CD4-positive, alpha-beta T cell treated with Interleukin-6 for 4 hours (primary cell): ENCODE results near the gene ERICH2.

Source experiments
- DNase-seq: peaks from one replicate; pipeline ENCODE4 v3.0.0-alpha.2; 2020; ENCODE audit warnings: mixed read lengths

ERICH2 gene

DNA sequence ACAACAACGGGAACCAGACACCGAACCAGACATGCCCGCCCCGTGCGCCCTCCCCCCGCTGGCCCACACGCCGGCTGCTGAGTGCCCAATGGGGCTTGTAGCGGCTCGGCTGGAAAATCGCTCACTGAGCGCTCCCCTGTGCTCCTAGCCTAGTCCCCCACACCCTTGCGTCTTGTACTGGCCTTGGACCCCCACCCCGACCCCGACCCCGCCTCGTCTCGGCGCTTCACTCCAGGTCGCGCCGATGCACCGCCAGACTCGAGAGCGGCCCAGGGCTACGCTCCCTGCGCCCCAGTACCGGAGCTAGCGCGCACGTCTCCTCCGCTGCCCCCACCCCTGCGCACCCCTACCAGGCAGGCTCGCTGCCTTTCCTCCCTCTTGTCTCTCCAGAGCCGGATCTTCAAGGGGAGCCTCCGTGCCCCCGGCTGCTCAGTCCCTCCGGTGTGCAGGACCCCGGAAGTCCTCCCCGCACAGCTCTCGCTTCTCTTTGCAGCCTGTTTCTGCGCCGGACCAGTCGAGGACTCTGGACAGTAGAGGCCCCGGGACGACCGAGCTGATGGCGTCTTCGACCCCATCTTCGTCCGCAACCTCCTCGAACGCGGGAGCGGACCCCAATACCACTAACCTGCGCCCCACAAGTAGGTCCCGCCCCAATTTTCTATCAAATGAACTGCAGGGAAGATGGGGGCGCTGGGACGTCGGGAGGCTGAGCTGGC lies 48.0 kb downstream of the ERICH2 start:
- peak; percentile 3 for DNase-seq

- DNase-seq, result no peak
Observed at GRCh38 chr2:170818752-170819470, 48.7 kb downstream of the ERICH2 start.

GRCh38 chr2:170819680-170820664 lies 49.8 kb downstream of the ERICH2 start:
- DNase-seq, result peak; percentile 13

- DNase-seq, result peak; percentile 33
Observed at GRCh38 chr2:170820757-170821530, 50.8 kb downstream of the ERICH2 start.

DNA sequence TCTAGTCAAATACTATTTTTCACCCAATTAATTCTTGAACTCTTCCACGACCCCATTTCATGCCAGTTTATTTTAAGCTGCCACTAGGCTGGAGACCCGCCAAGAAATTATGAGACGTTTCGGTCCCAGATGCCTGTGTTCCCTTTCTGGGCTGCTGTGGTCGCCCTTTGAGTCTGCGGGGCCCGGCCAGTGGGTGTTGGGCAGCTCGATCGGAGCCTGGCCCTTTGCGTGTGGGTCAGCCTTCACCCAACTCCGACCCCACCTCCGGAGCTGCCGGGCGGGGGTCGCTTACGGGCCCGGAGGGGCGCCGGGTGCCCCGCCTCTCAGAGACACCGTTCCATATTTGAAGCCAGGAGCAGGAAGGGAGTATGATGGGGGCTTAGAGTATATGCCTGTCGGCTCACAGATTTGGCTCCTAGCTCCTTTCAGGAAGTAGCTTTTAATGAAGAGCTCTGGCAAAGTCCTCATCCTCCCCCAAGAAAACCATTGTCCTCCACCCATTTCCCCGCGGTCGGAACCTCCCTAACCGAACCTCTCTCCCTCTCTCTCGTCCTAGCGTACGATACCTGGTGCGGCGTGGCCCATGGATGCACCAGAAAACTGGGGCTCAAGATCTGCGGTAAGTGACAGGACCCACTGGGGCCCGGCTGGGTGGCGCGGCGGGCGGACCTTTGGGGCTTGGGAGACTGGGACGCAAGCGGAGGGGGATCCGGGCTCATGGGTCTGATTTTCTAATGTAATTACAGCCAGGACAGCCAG lies 51.5 kb downstream of the ERICH2 start:
- peak; percentile 1 for DNase-seq

DNA sequence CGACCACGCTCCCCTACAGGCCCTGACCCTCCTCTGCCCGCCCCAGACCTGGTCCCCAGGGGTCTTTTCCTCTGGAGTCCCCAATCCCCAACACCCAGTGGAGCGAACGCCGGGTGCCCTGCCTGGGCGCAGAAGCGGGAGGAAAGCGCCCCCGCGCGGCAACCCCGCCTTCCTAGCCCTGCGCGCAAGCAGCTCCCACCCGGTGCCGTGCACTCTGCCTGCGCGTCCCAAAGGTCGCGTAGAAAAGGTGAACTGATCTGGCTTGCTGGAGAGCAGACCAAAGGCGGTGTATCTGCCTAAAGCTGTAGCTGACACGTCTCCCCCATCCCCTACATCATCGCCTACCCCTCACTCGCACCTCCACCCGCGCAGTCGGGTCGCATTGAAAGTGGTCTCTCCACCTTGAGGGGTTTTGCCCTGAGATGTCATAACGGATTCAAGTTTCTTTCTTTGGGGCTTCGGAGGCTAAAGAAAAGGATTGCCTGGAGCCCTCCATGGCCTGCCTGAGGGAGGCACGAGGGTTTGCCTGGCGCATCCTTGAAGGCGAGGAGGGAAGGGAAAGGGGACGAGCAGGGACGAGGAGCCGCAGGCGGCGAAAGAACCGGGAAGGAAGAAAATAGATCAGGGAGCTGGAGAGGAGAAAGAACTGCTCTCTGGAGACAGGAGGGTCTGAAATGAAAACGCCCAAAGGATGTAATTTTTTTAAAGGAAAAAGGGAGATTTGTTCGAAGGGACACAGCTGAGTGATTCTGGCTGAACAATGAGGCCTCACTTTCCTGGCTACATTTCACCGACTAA lies 52.3 kb downstream of the ERICH2 start:
- DNase-seq, result peak; percentile 44

DNA sequence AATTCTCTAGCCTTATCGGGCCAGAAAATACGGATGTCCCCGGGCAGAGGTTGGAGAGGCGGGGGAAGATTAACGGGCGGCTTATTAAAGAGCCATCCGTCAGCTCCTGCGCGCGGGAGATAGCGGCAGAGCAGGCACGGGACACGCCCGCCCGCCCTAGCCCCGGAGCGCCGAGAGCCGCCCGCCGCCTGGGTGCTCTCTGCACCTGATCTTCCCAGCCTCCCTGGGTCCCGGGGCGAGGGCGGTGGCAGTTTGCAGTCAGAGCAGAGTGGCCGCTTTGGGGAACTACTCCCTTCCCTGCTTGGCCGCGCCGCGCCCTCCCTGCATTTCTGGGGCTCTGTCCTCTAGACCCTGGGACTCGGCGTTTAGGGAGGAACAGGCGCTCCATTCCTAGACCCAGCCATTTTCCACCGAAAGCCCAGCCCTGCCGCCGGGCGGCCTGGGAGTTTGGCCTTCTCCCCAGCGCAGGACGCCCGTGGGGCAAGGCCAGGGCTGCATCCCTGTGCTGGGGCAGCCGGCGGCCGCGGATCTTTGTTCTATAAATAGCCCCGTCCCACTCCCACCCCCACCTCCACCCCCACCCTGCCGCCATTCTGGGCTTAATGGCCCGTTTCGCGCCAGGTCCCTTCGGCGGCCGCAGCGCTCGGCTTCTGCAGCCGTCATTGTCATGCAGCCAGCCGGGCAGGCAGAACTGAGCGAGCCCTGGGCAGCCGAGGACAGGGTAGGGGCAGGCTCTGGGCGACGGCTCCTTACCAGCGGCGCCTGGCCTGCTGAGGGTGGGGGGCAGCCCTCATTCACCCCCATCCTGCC lies 53.1 kb downstream of the ERICH2 start:
- peak; percentile 12 for DNase-seq

DNA sequence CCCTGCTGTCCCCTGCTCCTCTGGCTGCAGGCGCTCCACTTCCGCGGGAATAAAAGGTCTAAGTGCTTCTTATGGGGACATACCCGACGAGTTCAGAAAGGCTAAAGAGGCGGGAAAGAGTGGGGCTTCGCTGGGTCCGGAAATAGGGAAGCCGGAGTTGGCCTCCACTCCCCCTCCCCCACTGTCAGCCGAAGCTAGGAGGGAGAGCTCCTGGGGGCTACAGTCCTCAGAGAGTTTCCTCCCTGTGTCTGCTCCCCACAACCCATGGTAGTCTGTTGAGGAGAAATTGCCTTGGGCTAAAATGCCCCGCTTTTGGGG lies 53.7 kb downstream of the ERICH2 start:
- no peak for DNase-seq

GRCh38 chr2:170824526-170825015 lies 54.4 kb downstream of the ERICH2 start:
- no peak for DNase-seq

DNA sequence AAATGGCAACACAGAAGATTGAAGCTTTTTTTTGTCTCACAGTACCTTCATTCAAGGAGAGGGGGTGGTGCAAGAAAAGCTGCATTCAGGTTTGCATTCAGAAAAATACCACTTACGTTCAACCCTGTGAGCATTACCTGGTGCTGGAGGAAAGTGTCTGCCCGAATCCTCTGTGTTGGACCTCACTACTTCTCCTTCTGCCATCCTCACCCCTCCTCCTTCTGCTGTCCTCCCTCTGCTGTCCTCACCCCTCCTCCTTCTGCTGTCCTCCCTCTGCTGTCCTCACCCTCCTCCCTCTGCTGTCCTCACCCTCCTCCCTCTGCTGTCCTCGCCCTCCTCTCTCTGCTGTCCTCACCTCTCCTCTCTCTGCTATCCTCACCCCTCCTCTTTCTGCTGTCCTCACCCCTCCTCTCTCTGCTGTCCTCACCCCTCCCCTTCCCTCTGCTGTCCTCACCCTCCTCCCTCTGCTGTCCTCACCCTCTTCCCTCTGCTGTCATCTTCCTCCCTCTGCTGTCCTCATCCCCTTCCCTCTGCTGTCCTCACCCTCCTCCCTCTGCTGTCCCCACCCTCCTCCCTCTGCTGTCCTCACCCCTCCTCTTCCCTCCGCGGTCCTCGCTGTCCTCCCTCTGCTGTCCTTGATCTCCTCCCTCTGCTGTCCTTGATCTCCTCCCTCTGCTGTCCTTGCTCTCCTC lies 57.8 kb downstream of the ERICH2 start:
- no peak for DNase-seq

GRCh38 chr2:170828533-170828916 lies 58.3 kb downstream of the ERICH2 start:
- DNase-seq, result no peak

- no peak for DNase-seq
Observed at GRCh38 chr2:170829036-170829435, 58.9 kb downstream of the ERICH2 start.

DNA sequence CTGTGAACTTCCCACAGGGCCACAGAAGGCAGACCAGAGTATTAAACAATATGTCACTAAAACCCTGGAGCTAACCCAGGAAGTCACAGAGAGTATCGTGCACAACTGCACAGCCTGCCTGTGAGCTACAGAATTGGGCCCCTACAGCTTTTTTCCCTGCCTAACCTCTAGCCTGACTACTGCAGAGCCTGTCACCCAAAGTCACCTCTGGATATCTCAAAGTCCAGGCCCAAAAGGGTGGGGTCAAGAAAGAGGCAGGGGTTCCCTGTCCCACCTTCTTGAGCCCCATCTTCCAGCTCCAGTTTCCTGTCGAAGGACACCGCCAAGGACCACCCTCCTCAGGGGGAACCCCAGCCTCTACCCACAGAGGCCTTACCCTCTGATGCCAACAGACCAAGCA lies 60.0 kb downstream of the ERICH2 start:
- no peak for DNase-seq

- no peak for DNase-seq
Observed at GRCh38 chr2:170831115-170831514, 60.9 kb downstream of the ERICH2 start.

DNA sequence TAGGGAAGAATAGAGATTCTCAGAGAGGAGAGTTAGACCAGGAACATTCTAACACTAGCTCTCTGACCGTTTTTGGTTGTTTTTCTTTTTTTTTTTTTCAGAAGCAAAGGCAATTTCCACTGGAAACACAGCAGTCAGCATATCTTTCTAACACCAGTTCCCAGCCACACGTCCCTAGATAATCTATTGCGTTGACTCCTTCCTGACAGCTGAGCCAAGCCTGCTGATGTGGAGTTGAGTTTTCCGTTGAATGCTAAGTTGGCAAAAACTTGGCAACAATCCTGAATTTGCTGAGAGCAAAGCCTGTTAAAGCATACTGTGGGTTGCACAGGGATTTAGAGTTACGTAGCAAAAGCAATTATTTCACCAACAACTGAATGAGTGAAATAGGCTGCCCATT lies 65.8 kb downstream of the ERICH2 start:
- DNase-seq, result no peak

DNA sequence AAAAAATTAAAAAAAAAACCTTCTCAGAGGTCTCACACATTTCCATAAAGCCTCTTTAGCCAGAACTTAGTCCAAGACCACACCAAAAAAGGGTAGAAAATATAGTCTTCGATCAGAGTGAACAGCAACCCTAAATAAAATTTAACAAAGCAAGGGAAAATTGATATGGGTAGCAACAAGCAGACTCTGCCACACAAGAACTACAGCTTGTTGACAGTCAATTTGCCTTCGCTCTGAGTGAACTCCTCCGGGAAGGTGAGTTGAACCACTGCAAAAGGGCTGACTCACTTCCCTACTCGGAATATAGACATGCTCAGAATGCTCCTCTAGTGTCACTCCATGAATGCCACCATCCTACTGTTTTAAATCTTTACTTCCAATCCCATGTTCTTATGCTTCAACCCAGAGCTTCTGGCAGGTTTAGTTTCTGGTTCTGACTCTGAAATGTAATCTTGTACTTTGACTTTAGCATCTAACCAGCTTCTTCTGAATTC lies 70.6 kb downstream of the ERICH2 start:
- DNase-seq, result no peak

- DNase-seq, result no peak
Observed at GRCh38 chr2:170842785-170843184, 72.6 kb downstream of the ERICH2 start.

DNA sequence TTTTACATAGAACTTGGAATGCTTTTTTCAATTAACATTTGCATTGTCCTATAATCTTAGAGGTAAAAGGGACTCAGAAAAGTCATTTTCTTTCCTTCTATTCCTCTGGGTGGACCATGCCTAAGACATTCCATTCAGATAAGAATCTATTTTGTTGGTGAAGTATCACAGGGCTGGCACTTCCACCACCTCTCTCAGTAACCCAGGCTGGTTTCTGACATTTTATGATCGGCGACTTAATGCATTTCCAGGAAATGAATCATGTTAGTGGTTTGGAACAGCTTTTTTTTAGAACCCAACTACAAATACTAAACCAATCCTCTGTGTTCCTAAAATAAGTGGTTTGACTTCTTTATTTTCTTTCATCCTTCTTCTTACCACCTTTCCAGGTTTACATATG lies 73.5 kb downstream of the ERICH2 start:
- DNase-seq, result peak; percentile 3

DNA sequence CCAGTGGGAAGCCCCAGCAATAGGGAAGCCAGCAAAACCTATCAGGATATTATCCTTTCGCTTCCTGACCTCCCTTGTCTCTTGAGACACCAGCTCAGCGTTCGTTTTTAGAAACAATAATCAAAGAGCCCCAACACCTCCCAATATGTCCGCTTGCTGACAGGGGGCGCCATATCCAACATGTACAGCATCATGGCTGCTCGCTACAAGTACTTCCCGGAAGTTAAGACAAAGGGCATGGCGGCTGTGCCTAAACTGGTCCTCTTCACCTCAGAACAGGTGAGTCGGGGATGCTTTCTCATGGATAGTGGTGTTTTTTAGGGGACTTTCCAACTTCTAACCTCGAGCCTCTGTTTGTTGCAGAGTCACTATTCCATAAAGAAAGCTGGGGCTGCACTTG lies 75.2 kb downstream of the ERICH2 start:
- DNase-seq, result no peak
